Fibroblast of gingiva (primary cell): Measurements from ENCODE around the gene GRAMD4.
A peak's percentile ranks its signal among the peaks of the same experiment; 100 is the strongest.
"Not testable (repeated sequence)": the region's sequence is repeated elsewhere in the genome, so short reads cannot be mapped to it uniquely, and the experiment has no call there.

Experiments
- DNase-seq: peaks from one replicate; pipeline ENCODE4 v3.0.0-alpha.2; 2011; ENCODE audit warnings: low read depth

The GRAMD4 gene

GRCh38 chr22:46637711-46638600 lies 17.8 kb downstream of the GRAMD4 start:
- DNase-seq = no peak

DNA sequence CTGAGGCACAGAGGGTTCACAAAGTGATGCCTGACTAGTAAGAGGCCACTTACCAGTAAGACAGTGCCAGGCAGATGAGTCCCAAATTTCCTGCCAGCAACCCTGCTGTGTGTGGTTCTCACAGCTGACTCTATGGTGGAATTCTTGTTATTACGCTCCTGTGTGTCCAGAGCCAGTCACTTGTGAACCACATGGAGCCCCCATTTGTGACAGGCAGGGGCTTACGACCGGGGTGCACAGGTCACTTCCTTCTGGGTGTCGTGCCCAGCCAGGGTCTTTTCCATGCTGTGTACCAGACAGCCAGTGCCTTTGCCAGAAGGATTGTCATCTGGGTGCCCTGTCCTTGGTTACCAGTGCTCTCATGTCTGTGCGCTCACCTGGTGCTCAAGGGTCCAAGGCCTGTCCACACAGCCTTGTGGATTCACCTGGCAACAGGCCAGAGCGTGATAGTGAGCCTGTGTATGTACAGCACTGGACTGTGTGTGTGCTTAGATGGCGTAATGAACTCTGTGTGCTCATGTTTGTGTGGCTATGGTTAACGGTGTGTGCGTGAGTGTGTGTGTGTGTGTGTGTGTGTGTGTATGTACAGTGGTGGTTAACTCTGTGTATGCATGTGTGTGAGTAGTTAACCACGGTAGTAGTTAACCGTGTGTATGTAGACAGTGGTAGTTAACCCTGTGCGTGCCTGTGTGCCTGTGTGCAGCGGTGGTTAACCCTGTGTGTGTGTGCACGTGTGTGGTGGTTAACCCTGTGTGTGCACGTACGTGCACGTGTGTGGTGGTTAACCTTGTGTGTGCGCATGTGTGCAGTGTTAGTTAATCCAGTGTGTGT lies 18.6 kb downstream of the GRAMD4 start:
- DNase-seq = peak; percentile 45

DNA sequence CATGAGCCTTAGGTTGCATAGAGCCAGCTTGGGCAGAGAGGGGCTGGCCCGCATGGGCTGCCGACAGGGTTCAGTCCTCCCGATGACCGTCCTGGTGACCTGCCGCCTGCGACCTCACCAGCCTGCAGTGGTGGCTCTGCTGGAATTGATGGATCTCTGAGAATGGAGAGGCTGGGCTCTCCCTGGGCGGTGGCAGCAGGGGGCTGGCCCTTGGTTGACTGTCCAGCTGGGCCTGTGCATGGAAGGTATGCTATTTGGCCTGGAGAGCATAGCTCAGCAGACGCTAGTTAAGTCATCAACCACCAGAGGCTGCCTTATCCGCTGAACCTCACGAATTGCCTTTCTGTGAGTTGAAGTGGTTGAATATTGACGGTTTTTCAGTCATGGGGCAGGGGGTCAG lies 19.7 kb downstream of the GRAMD4 start:
- no peak for DNase-seq

DNA sequence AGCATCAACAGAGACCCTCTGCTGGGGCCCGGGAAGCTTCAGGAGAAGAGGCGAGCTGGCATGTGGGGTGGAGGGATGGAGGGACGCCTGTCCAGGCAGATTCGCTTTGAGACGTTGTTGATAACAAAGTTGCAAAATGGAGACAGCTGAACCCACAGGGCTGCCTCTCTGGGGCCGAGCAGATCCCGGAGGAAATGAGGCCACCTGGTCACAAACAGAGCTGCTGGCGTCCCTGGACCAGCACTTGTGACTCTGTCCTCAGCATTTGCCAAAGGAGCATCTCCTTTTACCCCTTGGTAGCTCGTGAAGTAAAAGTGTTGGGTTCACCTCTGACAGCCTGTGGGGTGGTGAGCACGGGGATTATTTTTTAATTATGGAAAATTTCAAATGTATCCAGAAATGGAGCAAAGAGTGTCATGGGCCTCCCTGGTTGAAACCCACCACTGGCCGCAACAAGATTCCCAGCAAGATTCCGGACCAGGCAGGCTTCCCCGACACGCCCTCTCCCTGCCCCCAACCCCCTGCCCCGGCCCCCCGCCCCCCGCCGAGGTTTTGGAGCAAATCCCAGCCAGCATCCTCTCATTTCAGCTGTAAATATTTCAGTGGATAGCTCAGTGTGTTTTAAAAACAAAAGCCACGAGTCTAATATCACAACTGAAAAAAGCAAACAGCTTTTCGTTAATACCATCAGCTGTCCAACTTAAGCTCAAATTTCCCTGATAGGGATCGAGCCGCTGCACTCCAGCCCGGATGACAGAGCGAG lies 20.3 kb downstream of the GRAMD4 start:
- DNase-seq = no peak

GRCh38 chr22:46641811-46642266 lies 21.7 kb downstream of the GRAMD4 start:
- DNase-seq = no peak

- not testable (repeated sequence) for DNase-seq
Observed at GRCh38 chr22:46642840-46643480, 22.8 kb downstream of the GRAMD4 start.

DNA sequence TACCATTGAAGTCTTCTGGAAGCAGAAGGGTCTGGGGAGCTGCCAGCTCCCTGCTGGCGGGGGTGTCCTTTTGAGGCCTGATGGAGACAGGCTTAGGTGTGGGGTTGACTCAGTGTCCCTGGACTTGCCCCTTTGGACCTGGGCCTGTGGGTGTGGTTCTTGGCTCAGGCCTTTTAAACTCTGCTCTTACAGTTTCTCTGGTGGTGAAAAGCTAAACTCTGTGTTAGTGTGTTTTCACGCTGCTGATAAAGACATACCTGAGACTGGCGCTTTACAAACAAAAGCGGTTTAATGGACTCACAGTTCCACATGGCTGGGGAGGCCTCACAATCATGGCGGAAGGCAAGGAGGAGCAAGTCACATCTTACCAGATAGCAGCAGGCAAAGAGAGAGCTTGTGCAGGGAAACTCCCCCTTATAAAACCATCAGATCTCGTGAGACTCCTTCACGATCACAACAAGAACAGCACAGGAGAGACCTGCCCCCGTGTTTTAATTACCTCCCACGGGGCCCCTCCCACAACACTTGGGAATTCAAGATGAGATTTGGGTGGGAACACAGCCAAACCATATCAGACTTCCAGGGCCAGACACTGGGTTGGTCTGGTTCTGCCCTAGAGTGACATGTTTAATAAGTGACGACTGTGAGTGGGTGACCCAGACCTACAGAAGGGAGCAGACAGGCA lies 26.5 kb downstream of the GRAMD4 start:
- DNase-seq = no peak

DNA sequence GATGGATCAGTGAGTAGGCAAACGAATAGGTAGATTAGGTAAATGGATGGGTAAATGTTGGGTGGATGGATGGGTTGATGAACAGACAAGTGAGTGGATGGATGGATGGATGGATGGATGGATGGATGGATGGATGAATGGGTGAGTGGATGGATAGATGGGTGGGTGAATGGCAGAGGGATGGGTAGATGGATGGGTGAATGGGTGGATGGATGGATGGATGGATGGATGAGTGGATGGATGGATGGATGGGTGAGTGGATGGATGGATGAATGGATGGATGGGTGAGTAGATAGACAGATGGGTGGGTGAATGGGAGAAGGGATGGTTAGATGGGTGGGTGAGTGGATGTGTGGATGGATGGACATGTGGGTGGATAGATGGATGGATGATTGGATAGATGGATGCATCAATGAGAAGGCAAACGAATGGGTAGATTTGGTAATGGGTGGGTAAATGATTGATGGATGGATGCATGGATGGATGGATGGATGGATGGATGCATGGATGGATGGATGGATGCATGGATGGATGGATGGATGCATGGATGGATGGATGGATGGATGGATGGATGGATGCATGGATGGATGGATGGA lies 28.1 kb downstream of the GRAMD4 start:
- DNase-seq = not testable (repeated sequence)

- peak; percentile 31 for DNase-seq
Observed at GRCh38 chr22:46649141-46650077, 29.2 kb downstream of the GRAMD4 start.

GRCh38 chr22:46650078-46650810 lies 30.1 kb downstream of the GRAMD4 start:
- DNase-seq = no peak

GRCh38 chr22:46651316-46651715 lies 31.1 kb downstream of the GRAMD4 start:
- no peak for DNase-seq

GRCh38 chr22:46652081-46652846 lies 32.1 kb downstream of the GRAMD4 start:
- DNase-seq = no peak

GRCh38 chr22:46652847-46653331 lies 32.7 kb downstream of the GRAMD4 start:
- no peak for DNase-seq

DNA sequence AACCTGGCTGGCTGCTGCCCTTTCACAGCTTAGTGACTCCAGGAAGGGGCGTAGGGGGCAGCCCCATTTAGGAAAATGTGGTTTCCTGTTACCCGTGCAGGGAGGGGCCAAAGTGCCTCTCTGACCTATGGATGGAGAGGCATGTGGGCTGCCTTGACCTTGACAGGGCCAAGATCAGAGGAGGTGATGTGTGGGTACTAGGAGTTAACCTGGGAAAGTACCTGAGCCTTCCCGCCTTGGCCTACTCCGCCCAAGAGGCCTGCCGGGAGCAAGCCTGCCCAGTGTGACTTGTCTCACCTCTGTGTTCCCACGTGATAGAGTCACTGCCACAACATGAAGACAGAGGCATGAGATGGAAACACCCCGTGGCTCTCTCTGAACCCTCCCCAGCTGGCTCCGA lies 33.4 kb downstream of the GRAMD4 start:
- no peak for DNase-seq

- no peak for DNase-seq
Observed at GRCh38 chr22:46654426-46654825, 34.2 kb downstream of the GRAMD4 start.

GRCh38 chr22:46654927-46655595 lies 34.9 kb downstream of the GRAMD4 start:
- DNase-seq = no peak

DNA sequence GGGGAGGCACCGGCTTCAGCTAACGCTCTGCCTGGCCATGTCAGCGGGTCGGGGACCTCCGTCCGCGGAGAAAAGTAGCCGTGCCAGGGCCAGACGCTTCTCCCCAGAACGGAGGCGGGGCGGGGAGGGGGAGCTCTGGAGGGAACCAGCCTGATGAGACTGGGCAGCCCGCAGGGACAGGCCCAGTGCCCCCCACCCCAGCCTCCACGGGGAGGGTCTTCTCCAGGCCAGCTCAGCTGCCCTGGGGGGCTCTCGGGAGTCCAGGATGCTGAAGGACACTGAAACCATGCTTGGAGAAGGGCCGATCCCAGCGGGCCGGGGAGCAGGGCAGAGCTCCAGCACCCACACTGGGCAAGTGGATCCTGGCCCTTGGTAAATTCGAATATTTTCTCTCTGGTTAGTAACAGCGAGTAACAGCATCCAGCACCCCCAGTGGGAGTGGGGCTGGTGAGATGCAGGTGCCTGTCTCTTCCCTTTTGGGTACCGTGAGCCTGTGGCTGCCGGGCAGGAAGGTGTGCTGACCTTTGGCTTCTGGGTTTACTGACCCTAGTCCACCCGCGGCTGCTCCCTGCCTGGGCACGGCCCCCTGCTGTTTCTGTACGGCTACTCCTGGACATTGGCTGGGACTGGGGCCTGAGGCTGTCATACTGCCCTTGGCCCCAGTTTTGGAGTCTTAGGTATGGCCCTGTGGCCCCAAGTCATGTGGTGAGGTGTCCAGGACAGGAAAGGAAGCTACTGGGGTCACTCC lies 35.8 kb downstream of the GRAMD4 start:
- DNase-seq = no peak
